WTC11 (cell line): ENCODE results near the gene OXNAD1. TPM values are rescaled to one million over a fixed set of nuclear protein-coding genes. Genes with fewer than 3 reads are reported as not detected.

Experiments
- ATAC-seq: fragments of 200-7000 bp; cut with Tn5 transposase; 2 replicates; pipeline ENCODE4 v1.10.0; 2021; ENCODE audit warnings: mild to moderate bottlenecking, moderate library complexity
- CTCF ChIA-PET: fragments of 300-600 bp; sonication (Branson Sonifier 250); formaldehyde crosslinking; loops from one replicate; lab custom pipeline; 2021; ENCODE audit warnings: antibody characterized with exemption; lab: Charles Lee
- POLR2A ChIA-PET: fragments of 350-600 bp; sonication (Branson Sonifier 250); formaldehyde crosslinking; loops from one replicate; lab custom pipeline; 2021; ENCODE audit warnings: antibody characterized with exemption; lab: Charles Lee
- DNase-seq: peaks from one replicate; pipeline ENCODE4 v3.0.0; 2021; ENCODE audit warnings: low spot score
- H3K27ac Mint-ChIP-seq: 2 replicates; pipeline ENCODE4 v1.8.0; 2021; ENCODE audit warnings: mixed read lengths
- H3K27me3 Mint-ChIP-seq: 2 replicates; pipeline ENCODE4 v1.8.0; 2021; ENCODE audit warnings: low read depth, mild to moderate bottlenecking, moderate library complexity, mixed read lengths
- H3K36me3 Mint-ChIP-seq: 2 replicates; pipeline ENCODE4 v1.8.0; 2021; ENCODE audit warnings: mixed read lengths
- H3K4me1 Mint-ChIP-seq: 2 replicates; pipeline ENCODE4 v1.8.0; 2022; ENCODE audit warnings: mixed read lengths
- H3K4me3 Mint-ChIP-seq: 2 replicates; pipeline ENCODE4 v1.8.0; 2021; ENCODE audit warnings: mild to moderate bottlenecking, moderate library complexity, mixed read lengths
- H3K9me3 Mint-ChIP-seq: 2 replicates; pipeline ENCODE4 v1.8.0; 2021; ENCODE audit warnings: mixed read lengths
- AFF4 ChIP-seq: sonication (generic); formaldehyde crosslinking; IDR thresholded peaks from 2 replicates; pipeline ENCODE4 v1.8.1; 2023; ENCODE audit warnings: mild to moderate bottlenecking, missing genetic modification reagents, borderline replicate concordance
- AR ChIP-seq: fragments of 250-450 bp; sonication (Bioruptor Pico); IDR thresholded peaks from 2 replicates; pipeline ENCODE4 v1.9.0; 2021; ENCODE audit warnings: mild to moderate bottlenecking
- ATF6 ChIP-seq: sonication (generic); formaldehyde crosslinking; IDR thresholded peaks from 2 replicates; pipeline ENCODE4 v1.8.1; 2023; ENCODE audit warnings: mild to moderate bottlenecking, missing genetic modification reagents
- CTCF ChIP-seq: fragments of 200-600 bp; IDR thresholded peaks from 2 replicates; pipeline ENCODE4 v1.8.0; 2022; ENCODE audit warnings: antibody characterized with exemption
- GRHL2 ChIP-seq: fragments of 250-450 bp; sonication (Bioruptor Pico); IDR thresholded peaks from 2 replicates; pipeline ENCODE4 v1.8.0; 2022; ENCODE audit warnings: mild to moderate bottlenecking, moderate library complexity; ENCODE audit not compliant: insufficient replicate concordance, severe bottlenecking
- IRF1 ChIP-seq: sonication (generic); formaldehyde crosslinking; IDR thresholded peaks from 2 replicates; pipeline ENCODE4 v1.8.0; 2023; ENCODE audit warnings: missing genetic modification reagents
- MAX ChIP-seq: sonication (generic); formaldehyde crosslinking; IDR thresholded peaks from 2 replicates; pipeline ENCODE4 v1.8.0; 2022; ENCODE audit warnings: mild to moderate bottlenecking, missing genetic modification reagents
- MLX ChIP-seq: sonication (generic); formaldehyde crosslinking; IDR thresholded peaks from 2 replicates; pipeline ENCODE4 v1.8.1; 2023; ENCODE audit warnings: mild to moderate bottlenecking, missing genetic modification reagents, moderate library complexity
- NFATC4 ChIP-seq: fragments of 250-450 bp; sonication (Bioruptor Pico); IDR thresholded peaks from 2 replicates; pipeline ENCODE4 v1.9.0; 2021; ENCODE audit warnings: mild to moderate bottlenecking
- RORB ChIP-seq: fragments of 250-450 bp; sonication (Bioruptor Pico); IDR thresholded peaks from 2 replicates; pipeline ENCODE4 v1.9.0; 2021; ENCODE audit warnings: mild to moderate bottlenecking
- SP1 ChIP-seq: sonication (generic); formaldehyde crosslinking; conservative IDR thresholded peaks from 2 replicates; pipeline ENCODE4 v1.8.1; 2022; ENCODE audit warnings: missing genetic modification reagents
- ZBTB21 ChIP-seq: sonication (generic); formaldehyde crosslinking; IDR thresholded peaks from 2 replicates; pipeline ENCODE4 v1.8.1; 2023; ENCODE audit warnings: mild to moderate bottlenecking, missing genetic modification reagents, borderline replicate concordance
- ZNF263 ChIP-seq: sonication (generic); formaldehyde crosslinking; IDR thresholded peaks from 2 replicates; pipeline ENCODE4 v1.8.1; 2022; ENCODE audit warnings: low read depth, mild to moderate bottlenecking, moderate library complexity, missing genetic modification reagents
- ZNF317 ChIP-seq: sonication (generic); formaldehyde crosslinking; IDR thresholded peaks from 2 replicates; pipeline ENCODE4 v1.8.1; 2023; ENCODE audit warnings: low read depth, mild to moderate bottlenecking, moderate library complexity, missing genetic modification reagents, borderline replicate concordance
- ZNF396 ChIP-seq: fragments of 250-450 bp; sonication (Bioruptor Pico); IDR thresholded peaks from 2 replicates; pipeline ENCODE4 v1.8.0; 2021; ENCODE audit warnings: mild to moderate bottlenecking, moderate library complexity, borderline replicate concordance
- total RNA-seq: library from RNA; stranded (reverse); gene quantifications from 3 replicates; pipeline ENCODE4 v1.2.3, GENCODE V29; 2021

Gene OXNAD1
- total RNA-seq, 1 experiment from 2014 or later, result 21.7 TPM

GRCh38 chr3:16325850-16326249, 60.8 kb downstream of the OXNAD1 start:
- H3K4me3 Mint-ChIP-seq, result no peak overlapping the region
- peaks cover 11% of the 10 kb centered on the region for H3K36me3 Mint-ChIP-seq
- peaks cover 14% of the 10 kb centered on the region for H3K4me1 Mint-ChIP-seq
- peaks cover 4% of the 10 kb centered on the region for H3K9me3 Mint-ChIP-seq
- DNase-seq, result no peak
- no peak for TF ChIP-seq MAX (CRISPR knock-in tag)
- TF ChIP-seq ZNF317 (CRISPR knock-in tag), result no peak
- TF ChIP-seq GRHL2, result no peak
- no peak for TF ChIP-seq SP1
- TF ChIP-seq CTCF, result no peak
- TF ChIP-seq NFATC4 (CRISPR knock-in tag), result no peak
- TF ChIP-seq AFF4 (CRISPR knock-in tag), result no peak
- TF ChIP-seq MLX, result no peak
- TF ChIP-seq ZNF263, result no peak
- no peak for TF ChIP-seq IRF1 (CRISPR knock-in tag)
- TF ChIP-seq, all 79 proteins: peak for 0
- ChIA-PET CTCF (no interaction called here), POLR2A (no interaction called here)
- no peak for ATAC-seq
- Mint-ChIP-seq H3K27me3 (no peaks in the 10 kb centered on the region), H3K27ac (no peak overlapping the region)

GRCh38 chr3:16326724-16327349, 61.8 kb downstream of the OXNAD1 start:
- TF ChIP-seq ZNF396 (CRISPR knock-in tag), result no peak
- TF ChIP-seq ZNF263, result no peak
- no peak for TF ChIP-seq ATF6 (CRISPR knock-in tag)
- TF ChIP-seq AR (CRISPR knock-in tag), result no peak
- no peak for TF ChIP-seq RORB (CRISPR knock-in tag)
- no peak for TF ChIP-seq ZBTB21 (CRISPR knock-in tag)
- CTCF ChIA-PET, result no interaction called here
- no peak overlapping the region; the same call in 1 of the 2 replicates for H3K27ac Mint-ChIP-seq
- peaks cover 21% of the 10 kb centered on the region for H3K36me3 Mint-ChIP-seq
- DNase-seq, result no peak
- H3K9me3 Mint-ChIP-seq, result peaks cover 13% of the 10 kb centered on the region
- H3K27me3 Mint-ChIP-seq, result no peaks in the 10 kb centered on the region
- ATAC-seq, result peak; percentile 36
- H3K4me3 Mint-ChIP-seq, result no peak overlapping the region
- POLR2A ChIA-PET, result no interaction called here
- peaks cover 14% of the 10 kb centered on the region for H3K4me1 Mint-ChIP-seq
